ENCODE measurements around the gene CPNE7.
A peak's percentile ranks its signal among the peaks of the same experiment; 100 is the strongest.

DNA sequence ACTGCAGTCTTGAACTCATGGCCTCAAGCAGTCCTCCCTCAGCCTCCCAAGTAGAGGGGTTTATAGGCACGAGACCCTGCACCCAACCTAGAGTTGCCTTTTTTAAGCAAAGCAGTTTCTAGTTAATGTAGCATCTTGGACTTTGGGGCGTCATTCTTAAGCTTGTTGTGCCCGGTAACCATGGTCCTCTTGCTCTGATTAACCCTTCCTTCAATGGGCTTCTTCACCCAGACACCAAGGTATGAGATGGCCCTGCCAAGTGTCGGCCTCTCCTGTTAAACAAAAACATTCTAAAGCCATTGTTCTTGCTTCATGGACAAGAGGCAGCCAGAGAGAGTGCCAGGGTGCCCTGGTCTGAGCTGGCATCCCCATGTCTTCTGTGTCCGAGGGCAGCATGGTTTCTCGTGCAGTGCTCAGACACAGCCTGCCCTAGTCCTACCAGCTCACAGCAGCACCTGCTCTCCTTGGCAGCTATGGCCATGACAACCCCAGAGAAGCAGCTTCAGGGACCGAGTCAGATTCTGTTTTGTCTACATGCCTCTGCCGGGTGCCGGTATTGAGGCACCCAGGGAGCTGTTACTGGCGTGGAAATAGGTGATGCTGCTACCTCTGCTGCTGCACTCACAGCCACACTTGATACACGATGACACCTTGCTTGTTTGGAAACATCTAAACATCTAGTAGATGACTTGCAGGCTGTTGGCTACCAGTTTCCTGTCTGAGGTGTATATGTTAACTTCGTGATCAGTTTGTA is 11.7 kb upstream of the CPNE7 start:
- TF ChIP-seq SIN3A (IDR thresholded peaks at IDR 0.05; ENCODE audit: borderline replicate concordance, insufficient read depth, low read length) (no peak), POLR2AphosphoS5 (IDR thresholded peaks at IDR 0.05; ENCODE audit: low read depth, low read length) (peak; percentile 39; the same call in 1 of the 2 replicates)
- TF ChIP-seq, protein P1, sequence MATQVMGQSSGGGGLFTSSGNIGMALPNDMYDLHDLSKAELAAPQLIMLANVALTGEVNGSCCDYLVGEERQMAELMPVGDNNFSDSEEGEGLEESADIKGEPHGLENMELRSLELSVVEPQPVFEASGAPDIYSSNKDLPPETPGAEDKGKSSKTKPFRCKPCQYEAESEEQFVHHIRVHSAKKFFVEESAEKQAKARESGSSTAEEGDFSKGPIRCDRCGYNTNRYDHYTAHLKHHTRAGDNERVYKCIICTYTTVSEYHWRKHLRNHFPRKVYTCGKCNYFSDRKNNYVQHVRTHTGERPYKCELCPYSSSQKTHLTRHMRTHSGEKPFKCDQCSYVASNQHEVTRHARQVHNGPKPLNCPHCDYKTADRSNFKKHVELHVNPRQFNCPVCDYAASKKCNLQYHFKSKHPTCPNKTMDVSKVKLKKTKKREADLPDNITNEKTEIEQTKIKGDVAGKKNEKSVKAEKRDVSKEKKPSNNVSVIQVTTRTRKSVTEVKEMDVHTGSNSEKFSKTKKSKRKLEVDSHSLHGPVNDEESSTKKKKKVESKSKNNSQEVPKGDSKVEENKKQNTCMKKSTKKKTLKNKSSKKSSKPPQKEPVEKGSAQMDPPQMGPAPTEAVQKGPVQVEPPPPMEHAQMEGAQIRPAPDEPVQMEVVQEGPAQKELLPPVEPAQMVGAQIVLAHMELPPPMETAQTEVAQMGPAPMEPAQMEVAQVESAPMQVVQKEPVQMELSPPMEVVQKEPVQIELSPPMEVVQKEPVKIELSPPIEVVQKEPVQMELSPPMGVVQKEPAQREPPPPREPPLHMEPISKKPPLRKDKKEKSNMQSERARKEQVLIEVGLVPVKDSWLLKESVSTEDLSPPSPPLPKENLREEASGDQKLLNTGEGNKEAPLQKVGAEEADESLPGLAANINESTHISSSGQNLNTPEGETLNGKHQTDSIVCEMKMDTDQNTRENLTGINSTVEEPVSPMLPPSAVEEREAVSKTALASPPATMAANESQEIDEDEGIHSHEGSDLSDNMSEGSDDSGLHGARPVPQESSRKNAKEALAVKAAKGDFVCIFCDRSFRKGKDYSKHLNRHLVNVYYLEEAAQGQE (IDR thresholded peaks at IDR 0.05; ENCODE audit: insufficient read depth in 1 of 2, low read depth in 2 of 2, low read length in 2 of 2), result no peak

Measured in PFSK-1 (cell line).